Measurements from ENCODE around the gene KTN1.

GRCh38 chr14:55638665-55639064, 58.7 kb downstream of the KTN1 start:
- TF ChIP-seq POLR2A (IDR thresholded peaks at IDR 0.05) (no peak), CTCF (IDR thresholded peaks at IDR 0.05) (no peak), POLR2AphosphoS5 (IDR thresholded peaks at IDR 0.05) (no peak)

Measured in breast epithelium (tissue), 3 donors.